ENCODE data around the gene EEF1E1. TPM values are rescaled to one million over a fixed set of nuclear protein-coding genes. Genes with fewer than 3 reads are reported as not detected.

Gene EEF1E1
- total and polyA plus RNA-seq, 2 of the 8 experiments (the other 6 are each of a cell fraction or from before 2014, with no cell fraction given): 96.8 to 112 TPM

GRCh38 chr6:8057263-8057662, 45.1 kb downstream of the EEF1E1 start:
- H3K27me3 ChIP-seq (replicated peaks in 1 of 4; ENCODE audit: control insufficient read depth in 3 of 4, extremely low read depth in 1 of 4, insufficient read depth in 3 of 4, low read length in 3 of 4): no peaks in the 10 kb centered on the region
- CTCF ChIA-PET (ENCODE audit: partially characterized antibody): interaction anchor here (1.1 kb wide), 1 partner anchor 384 kb away, joined by 3 read pairs; no protein-coding TSS in a partner anchor
- no peaks in the 10 kb centered on the region for H3K79me2 ChIP-seq (ENCODE audit: control insufficient read depth in 1 of 2, insufficient read depth in 2 of 2, low read length in 2 of 2)
- no peak overlapping the region for H4K5ac ChIP-seq (ENCODE audit: insufficient read length, low read depth, low read length)
- no peak overlapping the region for H2BK5ac ChIP-seq (ENCODE audit: low read depth, low read length)
- no peak overlapping the region for H4K8ac ChIP-seq (ENCODE audit: extremely low read depth, insufficient read depth, low read length)
- TF ChIP-seq CREB1 (IDR thresholded peaks at IDR 0.05) (no peak), POU5F1 (IDR thresholded peaks at IDR 0.05; ENCODE audit: low read depth, low read length) (no peak), ATF3 (IDR thresholded peaks at IDR 0.05; ENCODE audit: insufficient read depth, low read depth, low read length) (no peak), KDM4A (IDR thresholded peaks at IDR 0.05; ENCODE audit: low read depth, low read length, severe bottlenecking) (no peak), CBX8 (IDR thresholded peaks at IDR 0.05; ENCODE audit: borderline replicate concordance, low read depth, low read length) (no peak), BRCA1 (IDR thresholded peaks at IDR 0.05; ENCODE audit: low read depth, low read length) (no peak), RXRA (IDR thresholded peaks at IDR 0.05; ENCODE audit: insufficient read depth, low read depth, low read length) (no peak)
- no peak overlapping the region for H3K56ac ChIP-seq (replicated peaks; ENCODE audit: insufficient read length, low read depth, low read length)
- H3K14ac ChIP-seq (ENCODE audit: insufficient read length): no peak overlapping the region
- H2AFZ ChIP-seq (ENCODE audit: low read length): no peak overlapping the region
- no peak overlapping the region for H2AK5ac ChIP-seq (ENCODE audit: low read depth, low read length)
- H3K4me3 ChIP-seq (ENCODE audit: extremely low read depth in 1 of 4, insufficient read depth in 2 of 4, low read depth in 3 of 4, low read length in 4 of 4): no peak overlapping the region
- no peaks in the 10 kb centered on the region; the same call in 1 of the 2 replicates for H3K79me1 ChIP-seq (ENCODE audit: low read depth, low read length)
- no peaks in the 10 kb centered on the region for H3K4me1 ChIP-seq (replicated peaks in 1 of 4; ENCODE audit: control insufficient read depth in 3 of 4, insufficient read depth in 4 of 4, low read length in 3 of 4)
- H2BK15ac ChIP-seq (ENCODE audit: low read length): no peak overlapping the region
- FAIRE-seq (no peak), DNase-seq (ENCODE audit: low read depth in 1 of 2, low spot score in 2 of 2) (no peak)
- H2BK12ac ChIP-seq (ENCODE audit: low read depth, low read length): no peak overlapping the region
- peaks cover 0 to 22% (median 8%) of the 10 kb centered on the region in 4 experiments; a peak in 6 of 8 replicates for H3K36me3 ChIP-seq (ENCODE audit: control insufficient read depth in 2 of 4, insufficient read depth in 4 of 4, low read length in 3 of 4)
- H3K23me2 ChIP-seq (ENCODE audit: low read depth, low read length): no peaks in the 10 kb centered on the region
- H4K91ac ChIP-seq (replicated peaks; ENCODE audit: insufficient read length, low read length): no peak overlapping the region
- H3K4ac ChIP-seq (replicated peaks; ENCODE audit: insufficient read length, low read depth, low read length): no peak overlapping the region
- no peak overlapping the region for H3K9ac ChIP-seq (replicated peaks in 1 of 4; ENCODE audit: extremely low read depth in 1 of 4, low read depth in 3 of 4, low read length in 3 of 4)
- no peak overlapping the region for H2BK120ac ChIP-seq (replicated peaks; ENCODE audit: low read depth, low read length)
- no peak overlapping the region for H3K18ac ChIP-seq (ENCODE audit: extremely low read depth, low read length)
- H3K27ac ChIP-seq (ENCODE audit: low read depth, low read length): no peak overlapping the region
- H3K23ac ChIP-seq (ENCODE audit: insufficient read length): no peak overlapping the region
- no peaks in the 10 kb centered on the region for H4K20me1 ChIP-seq (replicated peaks in 1 of 2; ENCODE audit: control insufficient read depth in 1 of 2, insufficient read depth in 2 of 2, low read length in 2 of 2)
- no peak overlapping the region for H3K4me2 ChIP-seq (ENCODE audit: insufficient read depth in 1 of 2, low read depth in 2 of 2, low read length in 2 of 2)
- POLR2A ChIA-PET (ENCODE audit: partially characterized antibody): no interaction called here
- no peaks in the 10 kb centered on the region for H3K9me3 ChIP-seq (ENCODE audit: insufficient read depth in 2 of 2, low read depth in 1 of 2, low read length in 1 of 2)
- H2BK20ac ChIP-seq (ENCODE audit: low read length): no peak overlapping the region
- WGBS, 2 experiments (ENCODE audit: extremely low coverage in 1 of 2, insufficient coverage in 1 of 2, insufficient read length in 1 of 2, insufficient replicate concordance in 2 of 2, low coverage in 1 of 2, low lambda C conversion rate in 2 of 2, missing lambda C conversion rate in 1 of 2): 95% methylated on average over 4 of the region's 4 CpGs; no CpG with 5 or more reads in 1 of the 2 experiments
